Measurements from ENCODE around the gene FGFR2. TPM values are rescaled to one million over a fixed set of nuclear protein-coding genes. Genes with fewer than 3 reads are reported as not detected.

The FGFR2 gene
- total RNA-seq, 1 donor from 2014 or later, result 4.4 TPM

DNA sequence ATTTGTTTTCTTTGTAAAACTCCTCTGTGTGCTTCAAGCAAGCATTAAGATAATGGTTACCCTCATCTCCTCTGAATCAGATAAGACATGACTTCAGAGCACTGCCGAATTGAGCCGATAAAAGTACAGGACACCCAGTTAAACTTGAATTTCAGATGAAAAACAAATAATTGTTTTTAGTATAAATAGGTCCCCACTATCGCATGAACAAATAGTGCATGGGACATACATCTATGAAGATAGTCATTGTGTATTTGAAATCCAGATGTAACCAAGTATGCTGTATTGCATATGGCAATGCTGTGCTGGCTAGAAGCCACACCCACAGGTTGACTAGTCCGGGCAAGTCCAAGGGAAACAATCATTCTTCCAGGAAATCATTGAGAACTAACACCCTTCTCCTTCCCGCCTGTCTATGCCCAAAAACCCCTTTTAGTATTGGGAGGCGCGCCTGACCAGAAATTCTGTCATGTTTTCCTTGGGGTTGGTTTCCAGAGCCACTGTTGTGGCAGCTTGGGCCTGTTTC, 12.6 kb upstream of the FGFR2 start:
- no peak for DNase-seq (ENCODE audit: low spot score in 2 of 2)
- Histone ChIP-seq H3K27ac (no peak overlapping the region), H3K36me3 (no peaks in the 10 kb centered on the region), H3K4me1 (no peaks in the 10 kb centered on the region), H3K9me3 (no peaks in the 10 kb centered on the region), H3K4me3 (no peak overlapping the region), H3K27me3 (no peaks in the 10 kb centered on the region)
- no peak for TF ChIP-seq CTCF (IDR thresholded peaks at IDR 0.05)
- intact Hi-C loops (cut with DNase I), result no loop called here

GRCh38 chr10:121609426-121610380, 11.5 kb upstream of the FGFR2 start:
- intact Hi-C loops (cut with DNase I), result loop anchor here (10.0 kb wide), 1 partner anchor 125 kb away; no protein-coding TSS in a partner anchor
- Histone ChIP-seq H3K4me3 (no peak overlapping the region), H3K27me3 (no peaks in the 10 kb centered on the region), H3K9me3 (no peaks in the 10 kb centered on the region), H3K27ac (no peak overlapping the region), H3K36me3 (no peaks in the 10 kb centered on the region), H3K4me1 (no peaks in the 10 kb centered on the region)
- no peak for DNase-seq (ENCODE audit: low spot score in 2 of 2)
- TF ChIP-seq CTCF (IDR thresholded peaks at IDR 0.05), result no peak

- no peak overlapping the region for H3K27ac ChIP-seq
- H3K4me1 ChIP-seq, result no peaks in the 10 kb centered on the region
- H3K36me3 ChIP-seq, result no peaks in the 10 kb centered on the region
- intact Hi-C loops (cut with DNase I), result loop anchor here (1.0 to 10.0 kb wide), 2 partner anchors 126 to 659 kb away; no protein-coding TSS in a partner anchor
- no peaks in the 10 kb centered on the region for H3K27me3 ChIP-seq
- DNase-seq (ENCODE audit: low spot score in 2 of 2), result no peak
- peak overlapping the region; percentile 41 to 70 for H3K4me3 ChIP-seq
- TF ChIP-seq CTCF (IDR thresholded peaks at IDR 0.05), result peak; percentile 53 to 92 (median 75)
- no peaks in the 10 kb centered on the region for H3K9me3 ChIP-seq
Measured at GRCh38 chr10:121608469-121609190, 10.4 kb upstream of the FGFR2 start.

- intact Hi-C loops (cut with DNase I), result loop anchor here (1.0 to 10.0 kb wide), 2 partner anchors 127 to 658 kb away; no protein-coding TSS in a partner anchor
Measured at GRCh38 chr10:121607310-121608055, 9.2 kb upstream of the FGFR2 start.

More at GRCh38 chr10:121607310-121608055, 9.2 kb upstream of the FGFR2 start:
- Histone ChIP-seq H3K27ac (no peak overlapping the region), H3K27me3 (no peaks in the 10 kb centered on the region), H3K9me3 (no peaks in the 10 kb centered on the region), H3K36me3 (no peaks in the 10 kb centered on the region), H3K4me1 (no peaks in the 10 kb centered on the region), H3K4me3 (no peak overlapping the region)
- TF ChIP-seq CTCF (IDR thresholded peaks at IDR 0.05), result no peak
- no peak for DNase-seq (ENCODE audit: low spot score in 2 of 2)

All from ascending aorta (tissue), 2 donors.